ENCODE measurements around the gene CENPN. TPM values are rescaled to one million over a fixed set of nuclear protein-coding genes. Genes with fewer than 3 reads are reported as not detected.
A peak's percentile ranks its signal among the peaks of the same experiment; 100 is the strongest.

CENPN gene
- total and polyA plus RNA-seq, 2 of the 13 experiments (the other 11 are each of a cell fraction or from before 2014, with no cell fraction given), result 29.7 to 129 TPM

- H3K27ac ChIP-seq (ENCODE audit: extremely low read length, insufficient read depth, low read length), result no peak overlapping the region
- 96% methylated on average over 1 of the region's 1 CpG for WGBS (ENCODE audit: low lambda C conversion rate)
Measured at GRCh38 chr16:80976946-80977345, 30.1 kb upstream of the CENPN start.

GRCh38 chr16:80981103-80981502, 25.9 kb upstream of the CENPN start:
- FAIRE-seq, result peak; percentile 15
- H2AFZ ChIP-seq (ENCODE audit: low read length), result no peak overlapping the region
- DNase-seq (ENCODE audit: low spot score), result no peak
- H3K4me1 ChIP-seq (ENCODE audit: insufficient read depth, low read length), result peaks cover 31% of the 10 kb centered on the region
- peaks cover 27% of the 10 kb centered on the region for H3K79me2 ChIP-seq (ENCODE audit: insufficient read depth, low read length)
- no peaks in the 10 kb centered on the region for H3K9me3 ChIP-seq (ENCODE audit: low read length)
- peak; percentile 62; the same call in 1 of the 3 replicates for ATAC-seq
- ChIA-PET POLR2A (no interaction called here), CTCF (ENCODE audit: low intra/inter-chr PET ratio, low total read pairs) (no interaction called here)
- no peak overlapping the region for H3K4me3 ChIP-seq (replicated peaks in 1 of 3; ENCODE audit: insufficient read depth in 1 of 3, low read depth in 2 of 3, low read length in 3 of 3)
- H3K27ac ChIP-seq (ENCODE audit: extremely low read length, insufficient read depth, low read length), result no peak overlapping the region
- no peak overlapping the region for H3K9ac ChIP-seq (ENCODE audit: insufficient read depth, low read depth, low read length)
- no peaks in the 10 kb centered on the region for H4K20me1 ChIP-seq (ENCODE audit: insufficient read depth, low read length)
- intact Hi-C loops (cut with micrococcal nuclease; ENCODE audit: unreplicated experiment), result no loop called here
- in situ Hi-C loops (cut with HindIII; ENCODE audit: extremely low pct_ligation_motif_present, low pct_unique_long_range_greater_than_20kb), result no loop called here
- H3K27me3 ChIP-seq (ENCODE audit: control insufficient read depth in 1 of 2, insufficient read depth in 2 of 2, low read length in 2 of 2), result no peaks in the 10 kb centered on the region
- 0 out of 2 replicates have a peak overlapping the region, but pooled peaks have one; percentile 5 for H3K4me2 ChIP-seq (ENCODE audit: low read depth, low read length)
- BruUV-seq (replicated peaks), result no TSS peak
- peaks cover 3 to 20% of the 10 kb centered on the region in 2 experiments; a peak in 4 of 5 replicates for H3K36me3 ChIP-seq (replicated peaks in 1 of 2; ENCODE audit: control insufficient read depth in 1 of 2, insufficient read depth in 2 of 2, low read length in 2 of 2)
- TF ChIP-seq ATF6 (CRISPR knock-in tag; conservative IDR thresholded peaks at IDR 0.05) (no peak), NONO (IDR thresholded peaks at IDR 0.05) (no peak), NONO (CRISPR knock-in tag; conservative IDR thresholded peaks at IDR 0.05) (no peak), ZNF672 (CRISPR knock-in tag; IDR thresholded peaks at IDR 0.05) (no peak), ZNF772 (CRISPR knock-in tag; IDR thresholded peaks at IDR 0.05) (no peak), PRDM10 (CRISPR knock-in tag; IDR thresholded peaks at IDR 0.05; ENCODE audit: low read depth) (no peak), GPBP1L1 (CRISPR knock-in tag; IDR thresholded peaks at IDR 0.05) (no peak), PAWR (CRISPR knock-in tag; IDR thresholded peaks at IDR 0.05; ENCODE audit: borderline replicate concordance) (no peak), BCL6 (CRISPR knock-in tag; IDR thresholded peaks at IDR 0.05) (peak; percentile 21; the same call in 1 of the 2 replicates), KDM5B (CRISPR knock-in tag; IDR thresholded peaks at IDR 0.05; ENCODE audit: borderline replicate concordance) (no peak), ZNF777 (CRISPR knock-in tag; IDR thresholded peaks at IDR 0.05) (no peak)

More at GRCh38 chr16:80976946-80977345, 30.1 kb upstream of the CENPN start:
- ChIA-PET CTCF (ENCODE audit: low intra/inter-chr PET ratio, low total read pairs) (interaction anchor here (2.2 kb wide), 1 partner anchor 28 kb away, joined by 6 read pairs; no protein-coding TSS in a partner anchor), POLR2A (no interaction called here)
- Histone ChIP-seq H3K27me3 (ENCODE audit: control insufficient read depth in 1 of 2, insufficient read depth in 2 of 2, low read length in 2 of 2) (no peaks in the 10 kb centered on the region), H3K79me2 (ENCODE audit: insufficient read depth, low read length) (peaks cover 7% of the 10 kb centered on the region), H3K9ac (ENCODE audit: insufficient read depth, low read depth, low read length) (no peak overlapping the region), H3K4me1 (ENCODE audit: insufficient read depth, low read length) (peaks cover 14% of the 10 kb centered on the region), H3K4me2 (ENCODE audit: low read depth, low read length) (no peak overlapping the region), H4K20me1 (ENCODE audit: insufficient read depth, low read length) (no peaks in the 10 kb centered on the region), H2AFZ (ENCODE audit: low read length) (no peak overlapping the region), H3K9me3 (ENCODE audit: low read length) (no peaks in the 10 kb centered on the region), H3K36me3 (replicated peaks in 1 of 2; ENCODE audit: control insufficient read depth in 1 of 2, insufficient read depth in 2 of 2, low read length in 2 of 2) (peaks cover 3 to 30% of the 10 kb centered on the region in 2 experiments; a peak in 4 of 5 replicates), H3K4me3 (replicated peaks in 1 of 3; ENCODE audit: insufficient read depth in 1 of 3, low read depth in 2 of 3, low read length in 3 of 3) (no peak overlapping the region)
- DNase-seq (ENCODE audit: low spot score) (no peak), FAIRE-seq (no peak), ATAC-seq (no peak)
- BruUV-seq (replicated peaks), result no TSS peak
- intact Hi-C loops (cut with micrococcal nuclease; ENCODE audit: unreplicated experiment) (no loop called here), in situ Hi-C loops (cut with HindIII; ENCODE audit: extremely low pct_ligation_motif_present, low pct_unique_long_range_greater_than_20kb) (no loop called here)
- peak; percentile 24 for TF ChIP-seq RBM22 (optimal IDR thresholded peaks at IDR 0.05; ENCODE audit: low read length)
- no peak for TF ChIP-seq SPEN (CRISPR knock-in tag; IDR thresholded peaks at IDR 0.05; ENCODE audit: low read depth)

Measured in HepG2 (cell line).